Neural cell (in vitro differentiated cells): ENCODE results near the gene CREB3L1. TPM values are rescaled to one million over a fixed set of nuclear protein-coding genes. Genes with fewer than 3 reads are reported as not detected.
A peak's percentile ranks its signal among the peaks of the same experiment; 100 is the strongest.

Experiments
- H2AFZ ChIP-seq: fragments of 200-600, 300-800 bp; sonication (generic), shearing (Covaris generic); 2 replicates; pipeline ENCODE4 v1.6.0; 2014; ENCODE audit warnings: low read depth, mild to moderate bottlenecking, antibody characterized with exemption, low read length, moderate library complexity
- H3F3A ChIP-seq: fragments of 200-600 bp; shearing (Covaris generic); 2 replicates; pipeline ENCODE4 v1.6.1; 2016; ENCODE audit warnings: mild to moderate bottlenecking, moderate library complexity, mixed read lengths, antibody characterized with exemption, low read length; ENCODE audit not compliant: insufficient read depth, poor library complexity, severe bottlenecking
- H3K27ac ChIP-seq: fragments of 200-600, 300-800 bp; sonication (generic), shearing (Covaris generic); 2 replicates; pipeline ENCODE4 v1.5.1; 2014; ENCODE audit warnings: mild to moderate bottlenecking, low read length, moderate library complexity
- H3K27me3 ChIP-seq: fragments of 300-800, 200-600 bp; sonication (generic), shearing (Covaris generic); 2 replicates; pipeline ENCODE4 v1.6.0; 2014; ENCODE audit warnings: mild to moderate bottlenecking, low read depth, low read length, moderate library complexity; ENCODE audit not compliant: insufficient read depth
- H3K36me3 ChIP-seq: fragments of 300-800, 200-600 bp; sonication (generic), shearing (Covaris generic); 2 replicates; pipeline ENCODE4 v1.5.1; 2014; ENCODE audit warnings: mild to moderate bottlenecking, antibody characterized with exemption, low read length, moderate library complexity; ENCODE audit not compliant: insufficient read depth
- H3K4me2 ChIP-seq: fragments of 300-800, 200-600 bp; sonication (generic), shearing (Covaris generic); 2 replicates; pipeline ENCODE4 v1.6.0; 2014; ENCODE audit warnings: mild to moderate bottlenecking, low read length
- H3K4me3 ChIP-seq: fragments of 300-800, 200-600 bp; sonication (generic), shearing (Covaris generic); 2 replicates; pipeline ENCODE4 v1.5.1; 2014; ENCODE audit warnings: mild to moderate bottlenecking, low read length, moderate library complexity
- H3K79me2 ChIP-seq: fragments of 200-600 bp; shearing (Covaris generic); replicated peaks from 2 replicates; pipeline ENCODE4 v1.6.0; 2014; ENCODE audit warnings: mild to moderate bottlenecking, low read length, moderate library complexity; ENCODE audit not compliant: insufficient read depth
- H3K9ac ChIP-seq: fragments of 300-800, 200-600 bp; sonication (generic), shearing (Covaris generic); 2 replicates; pipeline ENCODE4 v1.6.1; 2016; ENCODE audit warnings: mild to moderate bottlenecking, low read length, mixed read lengths
- H3K9me2 ChIP-seq: fragments of 200-600 bp; shearing (Covaris generic); 2 replicates; pipeline ENCODE4 v1.6.1; 2016; ENCODE audit warnings: mild to moderate bottlenecking, low read length, mixed read lengths; ENCODE audit not compliant: insufficient read depth
- H3K9me3 ChIP-seq: fragments of 200-600, 300-800 bp; sonication (generic), shearing (Covaris generic); 2 replicates; pipeline ENCODE4 v1.6.1; 2016; ENCODE audit warnings: mild to moderate bottlenecking, mixed run types, low read length, moderate library complexity, mixed read lengths
- H4K20me1 ChIP-seq: fragments of 200-600 bp; shearing (Covaris generic); 2 replicates; pipeline ENCODE4 v1.6.1; 2016; ENCODE audit warnings: mild to moderate bottlenecking, mixed run types; ENCODE audit not compliant: insufficient read depth
- CTCF ChIP-seq: fragments of 450-650 bp; IDR thresholded peaks from 2 replicates; pipeline ENCODE4 v1.5.1; 2014; ENCODE audit warnings: antibody characterized with exemption, mild to moderate bottlenecking, moderate library complexity; ENCODE audit not compliant: poor library complexity, severe bottlenecking
- EP300 ChIP-seq: fragments of 450-650 bp; conservative IDR thresholded peaks from 2 replicates; pipeline ENCODE4 v1.6.1; 2014; ENCODE audit warnings: antibody characterized with exemption, mild to moderate bottlenecking, moderate library complexity; ENCODE audit not compliant: poor library complexity, severe bottlenecking
- EZH2 ChIP-seq: fragments of 200-600, 300-800 bp; shearing (Covaris generic), sonication (generic); IDR thresholded peaks from 2 replicates; pipeline ENCODE4 v1.6.1; 2014; ENCODE audit warnings: antibody characterized with exemption, low read length, borderline replicate concordance, mild to moderate bottlenecking; ENCODE audit not compliant: insufficient read depth, poor library complexity, severe bottlenecking
- MXI1 ChIP-seq: fragments of 450-650 bp; conservative IDR thresholded peaks from 2 replicates; pipeline ENCODE4 v1.6.1; 2014; ENCODE audit warnings: antibody characterized with exemption, mild to moderate bottlenecking; ENCODE audit not compliant: poor library complexity, severe bottlenecking
- POLR2AphosphoS5 ChIP-seq: IDR thresholded peaks from 2 replicates; pipeline ENCODE4 v1.6.1; 2012
- RAD21 ChIP-seq: fragments of 450-650 bp; conservative IDR thresholded peaks from 2 replicates; pipeline ENCODE4 v1.6.1; 2014; ENCODE audit warnings: antibody characterized with exemption, mild to moderate bottlenecking, moderate library complexity
- REST ChIP-seq: IDR thresholded peaks from 2 replicates; pipeline ENCODE4 v1.6.1; 2012; ENCODE audit warnings: borderline replicate concordance
- SMC3 ChIP-seq: fragments of 450-650 bp; conservative IDR thresholded peaks from 2 replicates; pipeline ENCODE4 v1.6.1; 2014; ENCODE audit warnings: antibody characterized with exemption, mild to moderate bottlenecking, moderate library complexity; ENCODE audit not compliant: poor library complexity
- TAF1 ChIP-seq: IDR thresholded peaks from 2 replicates; pipeline ENCODE4 v1.6.1; 2012; ENCODE audit warnings: low read depth
- polyA minus RNA-seq: library from RNA; depleted of rRNA, polyadenylated mRNA; stranded (reverse); fragments of >200 nt; gene quantifications from 2 replicates; pipeline ENCODE4 v1.2.3, GENCODE V29; 2014
- polyA plus RNA-seq: library from polyadenylated mRNA; depleted of rRNA; stranded (reverse); fragments of >200 nt; gene quantifications from 2 replicates; pipeline ENCODE4 v1.2.3, GENCODE V29; 2014

The CREB3L1 gene
- polyA plus RNA-seq (not detected in 2 replicates), polyA minus RNA-seq (not detected in 2 replicates)

GRCh38 chr11:46277622-46278386, at the start of gene CREB3L1:
CREB3L1 (plus strand) TSS chr11:46277662; CDS start chr11:46278112, 450 bp downstream.
- Histone ChIP-seq H3K27me3 (peaks cover 30% of the 10 kb centered on the region), H3K36me3 (no peaks in the 10 kb centered on the region), H3K79me2 (no peaks in the 10 kb centered on the region), H3K9ac (peak within 1 kb of the TSS; percentile 36), H3K4me3 (peak within 1 kb of the TSS; percentile 68), H3K4me2 (peak within 1 kb of the TSS; percentile 45), H2AFZ (no peak within 1 kb of the TSS), H4K20me1 (no peaks in the 10 kb centered on the region), H3K9me2 (no peaks in the 10 kb centered on the region), H3K9me3 (no peaks in the 10 kb centered on the region), H3F3A (no peaks in the 10 kb centered on the region), H3K27ac (no peak within 1 kb of the TSS)
- TF ChIP-seq POLR2AphosphoS5 (no peak), SMC3 (no peak), REST (no peak), EZH2 (no peak), MXI1 (no peak), EP300 (no peak), TAF1 (no peak), CTCF (no peak), RAD21 (no peak)

- Histone ChIP-seq H2AFZ (no peak overlapping the region), H3K27me3 (no peaks in the 10 kb centered on the region), H3K9me3 (no peaks in the 10 kb centered on the region), H3F3A (no peaks in the 10 kb centered on the region), H3K4me3 (no peak overlapping the region), H3K9me2 (no peaks in the 10 kb centered on the region), H3K4me2 (no peak overlapping the region), H3K79me2 (no peaks in the 10 kb centered on the region), H3K27ac (no peak overlapping the region), H3K9ac (no peak overlapping the region), H3K36me3 (no peaks in the 10 kb centered on the region), H4K20me1 (no peaks in the 10 kb centered on the region)
- TF ChIP-seq CTCF (no peak), REST (no peak), EZH2 (no peak), MXI1 (no peak), EP300 (no peak), SMC3 (no peak), POLR2AphosphoS5 (no peak), TAF1 (no peak), RAD21 (no peak)
Measured at GRCh38 chr11:46229230-46229629, 48.2 kb upstream of the CREB3L1 start.
